Measurements from ENCODE around the gene SATB1.

DNA sequence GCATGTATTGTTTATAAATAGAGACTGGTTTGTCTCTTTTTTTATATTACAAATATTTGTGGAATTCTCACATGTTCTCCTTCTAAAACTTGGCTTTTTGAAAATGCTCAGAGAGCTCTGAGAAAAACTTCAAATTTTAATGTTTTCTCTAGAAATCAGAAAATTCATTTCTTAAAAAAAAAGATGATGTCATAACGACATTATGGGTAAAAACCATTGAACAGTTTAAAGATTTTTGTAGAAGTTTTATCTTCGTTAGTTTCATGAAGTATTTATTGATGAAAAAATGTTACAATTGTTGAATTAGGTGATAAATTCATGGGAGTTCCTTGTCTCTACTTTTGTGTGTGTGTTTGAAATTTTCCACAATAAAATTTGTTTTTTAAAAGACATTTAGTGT lies 81.3 kb downstream of the SATB1 start:
- TF ChIP-seq, protein P1, sequence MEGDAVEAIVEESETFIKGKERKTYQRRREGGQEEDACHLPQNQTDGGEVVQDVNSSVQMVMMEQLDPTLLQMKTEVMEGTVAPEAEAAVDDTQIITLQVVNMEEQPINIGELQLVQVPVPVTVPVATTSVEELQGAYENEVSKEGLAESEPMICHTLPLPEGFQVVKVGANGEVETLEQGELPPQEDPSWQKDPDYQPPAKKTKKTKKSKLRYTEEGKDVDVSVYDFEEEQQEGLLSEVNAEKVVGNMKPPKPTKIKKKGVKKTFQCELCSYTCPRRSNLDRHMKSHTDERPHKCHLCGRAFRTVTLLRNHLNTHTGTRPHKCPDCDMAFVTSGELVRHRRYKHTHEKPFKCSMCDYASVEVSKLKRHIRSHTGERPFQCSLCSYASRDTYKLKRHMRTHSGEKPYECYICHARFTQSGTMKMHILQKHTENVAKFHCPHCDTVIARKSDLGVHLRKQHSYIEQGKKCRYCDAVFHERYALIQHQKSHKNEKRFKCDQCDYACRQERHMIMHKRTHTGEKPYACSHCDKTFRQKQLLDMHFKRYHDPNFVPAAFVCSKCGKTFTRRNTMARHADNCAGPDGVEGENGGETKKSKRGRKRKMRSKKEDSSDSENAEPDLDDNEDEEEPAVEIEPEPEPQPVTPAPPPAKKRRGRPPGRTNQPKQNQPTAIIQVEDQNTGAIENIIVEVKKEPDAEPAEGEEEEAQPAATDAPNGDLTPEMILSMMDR (conservative IDR thresholded peaks at IDR 0.05; ENCODE audit: low read length), result no peak
- TF ChIP-seq EZH2phosphoT487 (IDR thresholded peaks at IDR 0.05; ENCODE audit: borderline replicate concordance), result no peak
